GM12892 (cell line): ENCODE data around the gene SPECC1.
A peak's percentile ranks its signal among the peaks of the same experiment; 100 is the strongest.
"Not testable (repeated sequence)": the region's sequence is repeated elsewhere in the genome, so short reads cannot be mapped to it uniquely, and the experiment has no call there.

Experiments used
- DNase-seq: peaks from one replicate; pipeline ENCODE4 v3.0.0; 2011; ENCODE audit not compliant: insufficient read length
- FAIRE-seq: peaks from 2 replicates; lab custom pipeline; 2011; peaks lifted over from hg19 to GRCh38; lab: Jason Lieb, UNC
- POLR2A ChIP-seq: IDR thresholded peaks from 2 replicates; pipeline ENCODE4 v1.6.1; 2011; ENCODE audit warnings: low read depth, low read length, control low read depth
- POLR2AphosphoS5 ChIP-seq: IDR thresholded peaks from 2 replicates; pipeline ENCODE4 v1.6.1; 2011; ENCODE audit warnings: low read depth, low read length, control low read depth
- TAF1 ChIP-seq: IDR thresholded peaks from 2 replicates; pipeline ENCODE4 v1.6.1; 2011; ENCODE audit warnings: low read depth, mild to moderate bottlenecking, control low read depth, low read length, borderline replicate concordance

The SPECC1 gene

DNA sequence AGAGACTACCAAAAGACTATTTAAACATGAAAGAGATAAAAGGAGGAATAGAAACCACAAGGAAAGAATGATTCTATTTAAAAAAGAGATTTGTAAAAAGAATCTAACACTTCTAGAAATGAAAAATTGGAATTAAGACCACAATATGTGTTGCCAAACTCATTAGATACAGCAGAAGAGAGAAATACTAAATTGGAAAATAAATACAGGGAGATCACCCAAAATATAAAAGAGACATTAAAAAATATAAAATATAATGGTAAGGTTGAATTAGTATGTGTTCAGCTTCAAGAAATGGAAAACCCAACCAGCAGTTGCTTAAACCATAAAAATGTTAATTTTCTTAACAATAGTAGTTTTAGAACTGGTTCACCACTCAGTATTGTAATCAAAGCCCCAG, 297.8 kb downstream of the SPECC1 start:
- TF ChIP-seq POLR2AphosphoS5 (no peak), TAF1 (no peak), POLR2A (no peak)
- FAIRE-seq = no peak
- DNase-seq = no peak

GRCh38 chr17:20307326-20307910, 298.3 kb downstream of the SPECC1 start:
- FAIRE-seq (no peak), DNase-seq (no peak)
- TF ChIP-seq TAF1 = no peak
- no peak for TF ChIP-seq POLR2AphosphoS5
- no peak for TF ChIP-seq POLR2A

DNA sequence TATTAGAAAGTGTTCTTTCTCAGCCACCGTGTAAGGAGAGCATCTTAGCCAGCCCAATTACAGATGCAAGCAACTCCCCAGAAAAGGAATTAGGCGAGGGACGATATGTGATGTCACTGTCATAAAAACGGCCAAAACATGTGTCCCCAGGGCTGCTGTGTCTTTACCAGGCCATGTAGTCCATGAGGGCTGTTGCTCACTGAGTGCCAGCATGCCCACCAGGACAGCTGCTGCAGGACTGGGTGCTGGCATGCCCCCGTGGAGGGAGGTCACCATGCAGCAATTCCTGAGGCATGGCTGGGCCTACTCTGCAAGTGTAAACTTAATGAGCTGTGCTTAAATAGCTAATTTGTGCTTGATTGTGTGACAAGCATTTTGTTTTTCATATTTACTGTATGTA, 301.3 kb downstream of the SPECC1 start:
- no peak for DNase-seq
- FAIRE-seq = no peak
- no peak for TF ChIP-seq TAF1
- TF ChIP-seq POLR2A = no peak

GRCh38 chr17:20313306-20313705, 304.1 kb downstream of the SPECC1 start:
- no peak for FAIRE-seq
- DNase-seq = no peak

GRCh38 chr17:20313891-20314290, 304.7 kb downstream of the SPECC1 start:
- TF ChIP-seq TAF1 (no peak), POLR2AphosphoS5 (no peak), POLR2A (no peak)
- no peak for FAIRE-seq
- DNase-seq = no peak

More at GRCh38 chr17:20313306-20313705, 304.1 kb downstream of the SPECC1 start:
- no peak for TF ChIP-seq TAF1
- TF ChIP-seq POLR2AphosphoS5 = no peak
- no peak for TF ChIP-seq POLR2A

- FAIRE-seq = no peak
- TF ChIP-seq POLR2A (no peak), TAF1 (no peak), POLR2AphosphoS5 (no peak)
- DNase-seq = no peak
Measured at GRCh38 chr17:20314834-20315233, 305.7 kb downstream of the SPECC1 start.

DNA sequence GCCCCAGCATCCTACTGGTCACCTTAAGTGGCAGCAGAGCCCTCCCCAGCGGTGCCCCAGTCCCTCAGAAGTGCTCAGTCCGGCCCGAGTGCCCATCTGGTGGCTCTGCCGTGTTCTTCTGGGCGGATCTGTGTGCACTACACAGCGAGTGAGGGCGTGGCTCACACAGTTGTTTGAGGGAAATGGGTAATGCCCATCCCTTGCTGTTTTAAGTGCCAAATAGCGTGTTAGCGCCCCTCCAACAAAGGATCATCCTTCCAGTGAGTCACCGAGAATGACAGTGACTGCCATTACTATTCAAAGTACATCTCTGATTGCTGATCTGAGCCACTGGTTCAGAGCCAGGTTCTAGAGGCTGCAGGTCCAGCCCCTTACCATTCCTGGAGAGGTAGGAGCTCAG, 306.2 kb downstream of the SPECC1 start:
- FAIRE-seq = no peak
- DNase-seq = no peak
- TF ChIP-seq TAF1 (no peak), POLR2A (no peak), POLR2AphosphoS5 (no peak)

- FAIRE-seq = no peak
- TF ChIP-seq POLR2A = no peak
- TF ChIP-seq POLR2AphosphoS5 = no peak
- no peak for TF ChIP-seq TAF1
- no peak for DNase-seq
Measured at GRCh38 chr17:20315821-20316220, 306.7 kb downstream of the SPECC1 start.

DNA sequence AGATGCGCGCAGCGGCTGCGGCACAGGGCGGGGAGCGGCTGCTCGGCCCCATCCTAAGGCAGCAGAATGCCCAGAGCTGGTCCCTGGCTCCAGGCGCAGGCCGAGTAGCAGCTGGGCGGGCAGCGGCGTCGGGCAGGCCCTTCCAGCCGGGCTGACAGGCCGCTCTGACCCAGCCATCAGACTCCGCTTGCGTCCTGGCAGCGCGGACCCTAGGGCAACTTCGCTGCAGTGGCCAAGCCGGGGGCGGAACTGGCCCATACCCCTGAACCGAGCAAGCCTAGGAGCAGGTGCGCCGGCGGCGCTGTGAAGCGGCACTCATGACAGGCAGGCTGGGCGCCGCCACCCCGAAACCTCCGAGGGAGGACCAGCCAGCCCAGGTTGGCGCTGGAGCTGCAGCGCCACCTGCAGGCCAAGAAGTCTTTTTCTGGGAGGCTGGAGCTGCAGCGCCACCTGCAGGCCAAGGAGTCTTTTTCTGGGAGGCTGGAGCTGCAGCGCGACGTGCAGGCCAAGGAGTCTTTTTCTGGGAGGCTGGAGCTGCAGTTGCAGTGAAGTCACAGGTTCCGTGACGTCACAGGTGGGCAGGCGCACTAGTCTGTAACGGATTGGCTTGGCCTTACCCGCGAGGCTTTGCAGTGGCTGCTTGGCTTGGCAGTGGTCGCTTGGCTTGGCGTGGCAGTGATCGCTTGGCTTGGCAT, 311.5 kb downstream of the SPECC1 start:
- FAIRE-seq = peak; percentile 77
- DNase-seq = not testable (repeated sequence)

- not testable (repeated sequence) for FAIRE-seq, DNase-seq
Measured at GRCh38 chr17:20321357-20321756, 312.2 kb downstream of the SPECC1 start.

- not testable (repeated sequence) for DNase-seq, FAIRE-seq
Measured at GRCh38 chr17:20327739-20328138, 318.6 kb downstream of the SPECC1 start.

DNA sequence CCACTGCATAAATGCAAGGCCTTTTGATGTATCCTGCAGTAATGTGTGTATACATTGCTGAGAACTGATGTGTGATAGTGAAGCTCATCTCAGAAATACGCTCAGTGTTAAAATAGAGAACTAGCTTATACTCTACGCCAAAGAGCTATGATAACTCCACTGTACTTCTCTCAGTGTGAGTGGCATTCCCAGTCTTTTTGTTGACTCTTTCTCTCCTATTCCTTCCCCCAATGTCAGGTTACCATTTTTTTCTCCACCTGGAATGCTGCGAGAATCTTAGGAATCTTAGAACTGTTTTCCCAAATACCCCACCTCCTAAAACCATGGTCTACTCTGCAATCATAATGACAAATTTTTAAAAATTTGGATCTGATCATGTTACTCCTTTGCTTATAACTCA, 342.2 kb downstream of the SPECC1 start:
- not testable (repeated sequence) for FAIRE-seq, DNase-seq

DNA sequence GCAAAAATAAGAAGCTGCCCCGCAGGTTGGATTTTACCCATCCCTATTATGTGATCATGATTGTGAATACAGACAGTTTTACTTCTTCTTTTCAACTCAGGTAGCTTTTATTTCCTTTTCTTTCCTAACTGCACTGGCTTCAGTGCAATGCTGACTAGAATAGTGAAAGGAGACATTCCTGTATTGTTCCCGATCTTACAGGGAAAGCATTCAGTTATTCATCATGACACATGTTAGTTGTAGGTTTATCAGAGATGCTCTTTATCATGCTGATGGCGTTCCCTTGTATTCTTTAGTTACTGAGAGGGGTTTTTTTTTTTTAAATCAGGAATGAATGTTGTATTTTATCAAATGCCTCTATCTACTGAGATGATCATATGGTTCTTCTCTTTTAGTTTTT, 343.4 kb downstream of the SPECC1 start:
- DNase-seq = not testable (repeated sequence)

GRCh38 chr17:20363846-20364245, 354.7 kb downstream of the SPECC1 start:
- DNase-seq, FAIRE-seq: not testable (repeated sequence)

More for the DNA sequence above, 343.4 kb downstream of the SPECC1 start:
- FAIRE-seq = not testable (repeated sequence)
